Measurements from ENCODE around the gene SLC5A7.

GRCh38 chr2:108010912-108011591 lies 24.7 kb downstream of the SLC5A7 start:
- no peak for TF ChIP-seq CTCF (conservative IDR thresholded peaks at IDR 0.05; ENCODE audit: low read length)
- TF ChIP-seq EZH2phosphoT487 (IDR thresholded peaks at IDR 0.05; ENCODE audit: borderline replicate concordance), result no peak
